Measurements from ENCODE around the gene LRRN2. TPM values are rescaled to one million over a fixed set of nuclear protein-coding genes. Genes with fewer than 3 reads are reported as not detected.

LRRN2 gene
- total and polyA plus RNA-seq, 2 of the 8 experiments (the other 6 are each of a cell fraction or from before 2014, with no cell fraction given) = 1.8 to 2.3 TPM

DNA sequence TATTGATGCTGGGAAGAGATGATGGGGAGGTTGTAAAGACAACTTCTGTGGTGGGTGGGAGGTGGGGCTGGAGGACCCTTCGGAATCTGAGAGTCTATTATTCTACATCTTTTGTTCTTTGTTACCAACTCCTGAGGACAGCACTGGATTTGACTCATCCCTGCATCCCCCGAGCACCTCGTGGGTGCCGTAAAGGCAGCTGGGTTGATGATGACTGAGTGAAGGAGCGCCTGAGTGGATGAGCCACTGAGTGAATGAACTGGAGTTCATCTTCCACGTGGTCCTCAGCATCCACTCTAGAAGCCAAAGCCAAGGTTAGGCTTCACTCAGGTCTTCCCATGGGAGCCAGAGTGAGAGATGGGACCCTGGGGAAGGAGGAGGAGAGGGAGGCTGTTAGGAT, 77.6 kb downstream of the LRRN2 start:
- Histone ChIP-seq H3K79me2 (ENCODE audit: control insufficient read depth in 1 of 2, insufficient read depth in 2 of 2, low read length in 2 of 2) (no peaks in the 10 kb centered on the region), H2BK5ac (ENCODE audit: low read depth, low read length) (no peak overlapping the region), H4K8ac (ENCODE audit: extremely low read depth, insufficient read depth, low read length) (no peak overlapping the region), H3K9ac (replicated peaks in 1 of 4; ENCODE audit: extremely low read depth in 1 of 4, low read depth in 3 of 4, low read length in 3 of 4) (no peak overlapping the region), H3K27me3 (replicated peaks in 1 of 4; ENCODE audit: control insufficient read depth in 3 of 4, extremely low read depth in 1 of 4, insufficient read depth in 3 of 4, low read length in 3 of 4) (no peaks in the 10 kb centered on the region), H3K18ac (ENCODE audit: extremely low read depth, low read length) (no peak overlapping the region), H3K4ac (replicated peaks; ENCODE audit: insufficient read length, low read depth, low read length) (no peak overlapping the region), H4K91ac (replicated peaks; ENCODE audit: insufficient read length, low read length) (no peak overlapping the region), H3K27ac (ENCODE audit: low read depth, low read length) (no peak overlapping the region), H3K4me1 (replicated peaks in 1 of 4; ENCODE audit: control insufficient read depth in 3 of 4, insufficient read depth in 4 of 4, low read length in 3 of 4) (peaks cover 0 to 3% (median under 1%) of the 10 kb centered on the region in 4 experiments; a peak in 2 of 7 replicates), H3K23ac (ENCODE audit: insufficient read length) (no peak overlapping the region), H2BK120ac (replicated peaks; ENCODE audit: low read depth, low read length) (no peak overlapping the region), H3K56ac (replicated peaks; ENCODE audit: insufficient read length, low read depth, low read length) (no peak overlapping the region), H3K4me2 (ENCODE audit: insufficient read depth in 1 of 2, low read depth in 2 of 2, low read length in 2 of 2) (no peak overlapping the region), H2BK15ac (ENCODE audit: low read length) (no peak overlapping the region), H2AFZ (ENCODE audit: low read length) (no peak overlapping the region), H3K36me3 (ENCODE audit: control insufficient read depth in 2 of 4, insufficient read depth in 4 of 4, low read length in 3 of 4) (no peaks in the 10 kb centered on the region), H4K20me1 (replicated peaks in 1 of 2; ENCODE audit: control insufficient read depth in 1 of 2, insufficient read depth in 2 of 2, low read length in 2 of 2) (no peaks in the 10 kb centered on the region), H3K4me3 (ENCODE audit: extremely low read depth in 1 of 4, insufficient read depth in 2 of 4, low read depth in 3 of 4, low read length in 4 of 4) (no peak overlapping the region), H2AK5ac (ENCODE audit: low read depth, low read length) (no peak overlapping the region), H3K9me3 (ENCODE audit: insufficient read depth in 2 of 2, low read depth in 1 of 2, low read length in 1 of 2) (no peaks in the 10 kb centered on the region), H3K14ac (ENCODE audit: insufficient read length) (no peak overlapping the region), H4K5ac (ENCODE audit: insufficient read length, low read depth, low read length) (no peak overlapping the region), H2BK12ac (ENCODE audit: low read depth, low read length) (no peak overlapping the region), H3K79me1 (ENCODE audit: low read depth, low read length) (no peaks in the 10 kb centered on the region), H2BK20ac (ENCODE audit: low read length) (no peak overlapping the region), H3K23me2 (ENCODE audit: low read depth, low read length) (no peaks in the 10 kb centered on the region)
- ChIA-PET CTCF (ENCODE audit: partially characterized antibody) (interaction anchor here (1.1 to 5.0 kb wide), 10 partner anchors 8 to 199 kb away, joined by 3 to 40 read pairs (median 7); no protein-coding TSS in a partner anchor), POLR2A (ENCODE audit: partially characterized antibody) (interaction anchor here (0.6 to 1.1 kb wide), 2 partner anchors 29 to 42 kb away, joined by 4 to 5 read pairs; no protein-coding TSS in a partner anchor)
- FAIRE-seq (no peak), DNase-seq (ENCODE audit: low read depth in 1 of 2, low spot score in 2 of 2) (no peak)
- WGBS, 2 experiments (ENCODE audit: extremely low coverage in 1 of 2, insufficient coverage in 1 of 2, insufficient read length in 1 of 2, insufficient replicate concordance in 2 of 2, low coverage in 1 of 2, low lambda C conversion rate in 2 of 2, missing lambda C conversion rate in 1 of 2) = 95% methylated on average over 6 of the region's 6 CpGs; no CpG with 5 or more reads in 1 of the 2 experiments
- TF ChIP-seq TCF12 (IDR thresholded peaks at IDR 0.05; ENCODE audit: low read depth, low read length) (no peak), NANOG (IDR thresholded peaks at IDR 0.05; ENCODE audit: insufficient read depth, low read depth, low read length, poor library complexity, severe bottlenecking) (no peak), TAF7 (optimal IDR thresholded peaks at IDR 0.05; ENCODE audit: borderline replicate concordance, low read depth, low read length) (no peak), SIN3A (conservative IDR thresholded peaks at IDR 0.05 in 1 of 2, IDR thresholded peaks at IDR 0.05 in 1 of 2; ENCODE audit: low read depth in 1 of 2, low read length in 2 of 2) (no peak), TBP (IDR thresholded peaks at IDR 0.05; ENCODE audit: low read depth, low read length) (no peak), CREB1 (IDR thresholded peaks at IDR 0.05) (no peak), EGR1 (IDR thresholded peaks at IDR 0.05; ENCODE audit: borderline replicate concordance, low read depth, low read length) (no peak), SIRT6 (IDR thresholded peaks at IDR 0.05; ENCODE audit: low read length) (no peak), ASH2L (IDR thresholded peaks at IDR 0.05; ENCODE audit: low read length) (no peak), POLR2A (IDR thresholded peaks at IDR 0.05; ENCODE audit: control extremely low read depth in 1 of 2, low read depth in 2 of 2, low read length in 2 of 2) (no peak), FOSL1 (IDR thresholded peaks at IDR 0.05; ENCODE audit: insufficient read depth, low read depth, low read length) (no peak), SP2 (IDR thresholded peaks at IDR 0.05; ENCODE audit: low read length) (no peak), CHD1 (IDR thresholded peaks at IDR 0.05; ENCODE audit: low read depth, low read length) (no peak), SUZ12 (IDR thresholded peaks at IDR 0.05; ENCODE audit: low read length) (no peak), POLR2AphosphoS5 (IDR thresholded peaks at IDR 0.05; ENCODE audit: low read depth, low read length) (no peak)
